Endodermal cell (in vitro differentiated cells): ENCODE data around the gene CALML3. TPM values are rescaled to one million over a fixed set of nuclear protein-coding genes. Genes with fewer than 3 reads are reported as not detected.
"Not testable (repeated sequence)": the region's sequence is repeated elsewhere in the genome, so short reads cannot be mapped to it uniquely, and the experiment has no call there.

Source experiments
- DNase-seq: peaks from one replicate; pipeline ENCODE4 v3.0.0-alpha.2; 2017
- H3K27ac ChIP-seq: 2 replicates; pipeline ENCODE4 v1.5.1; 2013; ENCODE audit warnings: mild to moderate bottlenecking, low read depth, low read length, moderate library complexity
- H3K27me3 ChIP-seq: 2 replicates; pipeline ENCODE4 v1.6.1; 2013; ENCODE audit warnings: mild to moderate bottlenecking, low read length, moderate library complexity; ENCODE audit not compliant: insufficient read depth, control insufficient read depth, poor library complexity, severe bottlenecking
- H3K36me3 ChIP-seq: 2 replicates; pipeline ENCODE4 v1.7.0; 2013; ENCODE audit warnings: mild to moderate bottlenecking, low read length, moderate library complexity; ENCODE audit not compliant: control insufficient read depth, insufficient read depth
- H3K4me1 ChIP-seq: one replicate; pipeline ENCODE4 v1.7.0; 2013; ENCODE audit warnings: low read length; ENCODE audit not compliant: control insufficient read depth, insufficient read depth
- H3K4me3 ChIP-seq: 2 replicates; pipeline ENCODE4 v1.5.1; 2013; ENCODE audit warnings: mild to moderate bottlenecking, low read length, moderate library complexity
- H3K9ac ChIP-seq: 2 replicates; pipeline ENCODE4 v1.6.1; 2013; ENCODE audit warnings: mild to moderate bottlenecking, low read length, moderate library complexity; ENCODE audit not compliant: poor library complexity, severe bottlenecking; ENCODE audit errors: extremely low read depth
- H3K9me3 ChIP-seq: 2 replicates; pipeline ENCODE4 v1.6.1; 2013; ENCODE audit warnings: mild to moderate bottlenecking, low read length, moderate library complexity; ENCODE audit not compliant: control insufficient read depth
- H3K27ac Mint-ChIP-seq: 2 replicates; pipeline ENCODE4 v1.8.0; 2020; ENCODE audit warnings: mixed read lengths
- H3K27me3 Mint-ChIP-seq: 2 replicates; pipeline ENCODE4 v1.8.0; 2021; ENCODE audit warnings: mild to moderate bottlenecking, mixed read lengths; ENCODE audit not compliant: insufficient read depth
- H3K36me3 Mint-ChIP-seq: 2 replicates; pipeline ENCODE4 v1.8.0; 2020; ENCODE audit warnings: low read depth, mixed read lengths
- H3K4me1 Mint-ChIP-seq: 2 replicates; pipeline ENCODE4 v1.8.0; 2020; ENCODE audit warnings: mixed read lengths
- H3K4me3 Mint-ChIP-seq: 2 replicates; pipeline ENCODE4 v1.8.0; 2020; ENCODE audit warnings: mild to moderate bottlenecking, moderate library complexity, mixed read lengths
- H3K9me3 Mint-ChIP-seq: 2 replicates; pipeline ENCODE4 v1.8.0; 2020; ENCODE audit warnings: mild to moderate bottlenecking, mixed read lengths
- CTCF ChIP-seq: fragments of 200-600 bp; sonication (generic); conservative IDR thresholded peaks from 2 replicates; pipeline ENCODE4 v1.5.0; 2021; ENCODE audit warnings: antibody characterized with exemption, mild to moderate bottlenecking
- WGBS, 2 experiments: methylation state at CpG; one replicate each; pipeline versions ENCODE4 v1.1.5 to v1.1.7; 2013; ENCODE audit warnings: missing lambda C conversion rate in 2 of 2, mixed read lengths in 1 of 2; ENCODE audit not compliant: insufficient coverage in 1 of 2, insufficient read length in 1 of 2; 5-methylcytosine and 5-hydroxymethylcytosine counted together
- long read RNA-seq, 4 experiments: library from polyadenylated mRNA in 2 of 4; library from RNA in 1 of 4; library from capped mRNA in 1 of 4; stranded (forward) in 3 of 4; unstranded in 1 of 4; transcript quantifications; one replicate each; pipeline ENCODE4 v2.0.0, GENCODE V29; 2020 to 2021; ENCODE audit warnings: inconsistent platforms in 1 of 4
- polyA plus RNA-seq, 2 experiments: library from polyadenylated mRNA; stranded (reverse); fragments of 50-300 nt; gene quantifications; one replicate each; pipeline ENCODE4 v1.2.3, GENCODE V29; 2013
- total RNA-seq, 2 donors: library from RNA; stranded (reverse); fragmentation: NEBNext Ultra II Directional in 1 of 2; extraction: Animal tissue kit (Norgen Biotek cat#: 25700) in 1 of 2; gene quantifications; 2 replicates in 1 of 2; 3 replicates in 1 of 2; pipeline ENCODE4 v1.2.1, GENCODE V29; 2021

CALML3 gene
- total RNA-seq, result not detected
- polyA plus RNA-seq (2013, experiment 1 of 2), result not detected
- polyA plus RNA-seq (2013, experiment 2 of 2), result not detected
- long read RNA-seq, experiment 1, result 0 reads
- long read RNA-seq, experiment 2, result 0 reads
- long read RNA-seq, experiment 3, result 0 reads
- long read RNA-seq, experiment 4, result 0 reads

GRCh38 chr10:5524641-5525560 is at the start of gene CALML3:
TSS of gene CALML3 (plus strand) at chr10:5524961. CDS start at chr10:5525086, 125 bp downstream.
- 94 to 96% methylated on average over 47 to 64 of the region's 64 CpGs for WGBS, 2 experiments

GRCh38 chr10:5475088-5475487 is 49.7 kb upstream of the CALML3 start:
- Mint-ChIP-seq H3K4me1 (peaks cover 23% of the 10 kb centered on the region), H3K36me3 (peaks cover 13% of the 10 kb centered on the region)

More at GRCh38 chr10:5524641-5525560, at the start of gene CALML3:
- Histone ChIP-seq H3K9me3 (peaks cover 2% of the 10 kb centered on the region), H3K36me3 (no peaks in the 10 kb centered on the region), H3K4me1 (no peaks in the 10 kb centered on the region), H3K27me3 (no peaks in the 10 kb centered on the region), H3K4me3 (no peak within 1 kb of the TSS), H3K27ac (no peak within 1 kb of the TSS), H3K9ac (no peak within 1 kb of the TSS)
- Mint-ChIP-seq H3K27me3 (no peaks in the 10 kb centered on the region), H3K4me1 (peaks cover 6% of the 10 kb centered on the region), H3K27ac (no peak within 1 kb of the TSS), H3K36me3 (no peaks in the 10 kb centered on the region), H3K9me3 (peaks cover 6% of the 10 kb centered on the region), H3K4me3 (no peak within 1 kb of the TSS)
- DNase-seq, result peak; percentile 35
- TF ChIP-seq CTCF, result no peak

GRCh38 chr10:5475974-5476807 is 48.6 kb upstream of the CALML3 start:
- not testable (repeated sequence) for H3K27me3 ChIP-seq, H3K27me3 Mint-ChIP-seq, H3K4me3 ChIP-seq, H3K4me3 Mint-ChIP-seq, H3K9me3 ChIP-seq, H3K36me3 Mint-ChIP-seq, H3K9ac ChIP-seq, H3K27ac Mint-ChIP-seq, H3K27ac ChIP-seq, H3K36me3 ChIP-seq
- peaks cover 13% of the 10 kb centered on the region for H3K4me1 ChIP-seq
- DNase-seq, result peak; percentile 40
- H3K4me1 Mint-ChIP-seq, result peaks cover 23% of the 10 kb centered on the region
- 77 to 79% methylated on average over 9 to 11 of the region's 12 CpGs for WGBS, 2 experiments
- H3K9me3 Mint-ChIP-seq, result peaks cover 20% of the 10 kb centered on the region

More at GRCh38 chr10:5475088-5475487, 49.7 kb upstream of the CALML3 start:
- not testable (repeated sequence) for H3K9ac ChIP-seq, H3K27me3 Mint-ChIP-seq, H3K27ac ChIP-seq, H3K4me3 Mint-ChIP-seq, H3K27me3 ChIP-seq, H3K27ac Mint-ChIP-seq, H3K36me3 ChIP-seq, H3K4me3 ChIP-seq
- Histone ChIP-seq H3K4me1 (peaks cover 13% of the 10 kb centered on the region), H3K9me3 (peaks cover 12% of the 10 kb centered on the region)
- DNase-seq, result peak; percentile 8
- H3K9me3 Mint-ChIP-seq, result peaks cover 31% of the 10 kb centered on the region
- 89 to 91% methylated on average over 3 to 4 of the region's 8 CpGs for WGBS, 2 experiments
